ENCODE data around the gene SMAD3.

GRCh38 chr15:67070150-67070549 lies 4.7 kb downstream of the SMAD3 start:
- no peak for TF ChIP-seq POLR2A (IDR thresholded peaks at IDR 0.05; ENCODE audit: low read length)
- no peak for TF ChIP-seq GATA1 (IDR thresholded peaks at IDR 0.05; ENCODE audit: low read depth, low read length)

Data from erythroblast (primary cell).